Measurements from ENCODE around the gene HERC4. TPM values are rescaled to one million over a fixed set of nuclear protein-coding genes. Genes with fewer than 3 reads are reported as not detected.
A peak's percentile ranks its signal among the peaks of the same experiment; 100 is the strongest.
"Not testable (repeated sequence)": the region's sequence is repeated elsewhere in the genome, so short reads cannot be mapped to it uniquely, and the experiment has no call there.

Gene HERC4
- total RNA-seq, 2 donors from 2014 or later: 22.0 to 22.5 TPM

DNA sequence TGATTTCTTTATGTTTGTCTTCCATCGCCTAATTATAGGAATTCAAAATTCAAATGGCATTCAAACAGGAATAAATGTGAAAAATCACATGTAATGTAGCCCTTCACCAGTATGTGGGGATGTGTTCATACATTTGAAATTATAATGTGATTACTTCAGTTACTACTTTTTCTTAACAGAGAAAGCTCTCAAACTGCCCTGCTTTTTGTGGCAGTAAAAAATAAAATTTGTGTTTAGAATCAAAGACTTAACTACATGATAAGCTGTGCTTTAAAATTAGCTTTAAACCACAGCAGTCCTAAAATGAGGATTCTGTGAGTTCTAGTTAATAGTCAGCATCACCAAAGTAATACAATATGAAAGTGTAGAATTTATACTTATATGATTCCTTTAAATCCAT, 7.8 kb upstream of the HERC4 start:
- Histone ChIP-seq H3K27me3 (no peaks in the 10 kb centered on the region), H3K27ac (peak overlapping the region in 1 of 2 donors; percentile 30), H3K4me3 (no peak overlapping the region), H3K36me3 (no peaks in the 10 kb centered on the region), H3K4me1 (peaks cover 0 to 5% of the 10 kb centered on the region in 2 donors), H3K9me3 (no peaks in the 10 kb centered on the region)
- peak in 1 of 2 donors; percentile 60 for TF ChIP-seq CTCF (IDR thresholded peaks at IDR 0.05)
- DNase-seq (ENCODE audit: low spot score): no peak

- H3K4me1 ChIP-seq: peaks cover 0 to 5% of the 10 kb centered on the region in 2 donors
- H3K9me3 ChIP-seq: no peaks in the 10 kb centered on the region
- H3K27me3 ChIP-seq: no peaks in the 10 kb centered on the region
- DNase-seq (ENCODE audit: low spot score): no peak
- H3K36me3 ChIP-seq: no peaks in the 10 kb centered on the region
- no peak for TF ChIP-seq CTCF (IDR thresholded peaks at IDR 0.05)
- no peak overlapping the region for H3K4me3 ChIP-seq
- no peak overlapping the region for H3K27ac ChIP-seq
Measured at GRCh38 chr10:68081916-68082315, 6.8 kb upstream of the HERC4 start.

DNA sequence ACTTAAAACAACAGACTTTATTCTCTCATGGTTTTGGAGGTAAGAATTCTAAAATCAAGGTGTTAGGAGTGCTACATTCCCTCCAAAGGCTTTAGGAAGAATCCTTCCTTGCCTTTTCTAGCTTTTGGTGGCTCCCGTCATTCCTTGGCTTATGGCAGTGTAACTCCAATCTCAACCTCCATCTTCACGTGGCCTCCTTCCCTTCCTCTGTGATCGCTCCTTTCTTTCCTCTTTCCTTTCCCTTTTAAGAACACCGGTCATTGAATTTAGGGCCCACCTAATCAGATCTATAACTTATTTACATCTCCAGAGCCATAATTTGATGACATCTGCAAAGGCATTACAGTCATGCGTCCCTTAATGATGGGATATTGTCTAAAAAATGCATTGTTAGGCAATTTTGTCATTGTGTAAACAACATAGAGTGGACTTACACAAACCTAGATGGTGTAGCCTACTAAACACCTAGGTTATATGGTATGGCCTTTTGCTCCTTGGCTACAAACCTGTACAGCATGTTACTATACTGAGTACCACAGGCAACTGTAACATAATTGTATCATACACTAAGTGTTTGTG, 5.9 kb upstream of the HERC4 start:
- DNase-seq (ENCODE audit: low spot score): no peak
- H3K4me3 ChIP-seq: no peak overlapping the region
- no peak for TF ChIP-seq CTCF (IDR thresholded peaks at IDR 0.05)

DNA sequence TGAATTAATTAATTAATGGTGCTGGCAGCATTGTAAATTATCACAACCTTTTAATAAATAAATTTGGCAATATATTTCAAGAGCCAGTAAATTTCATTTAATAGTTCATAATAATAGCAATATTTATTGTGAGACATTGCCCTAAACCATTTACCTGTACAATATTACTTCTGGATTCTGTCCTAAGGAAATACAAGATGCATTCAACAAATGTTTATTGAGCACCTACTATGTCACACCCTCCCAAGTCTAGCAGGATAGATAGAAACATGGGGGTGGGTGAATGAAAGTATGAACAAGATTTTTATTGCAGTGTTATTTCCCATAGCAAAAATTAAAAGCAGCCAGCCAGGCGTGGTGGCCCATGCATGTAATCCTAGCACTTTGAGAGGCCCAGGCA, 4.4 kb upstream of the HERC4 start:
- Histone ChIP-seq H3K9me3 (no peaks in the 10 kb centered on the region), H3K27me3 (no peaks in the 10 kb centered on the region), H3K36me3 (no peaks in the 10 kb centered on the region), H3K4me1 (peaks cover 0 to 5% of the 10 kb centered on the region in 2 donors), H3K27ac (no peak overlapping the region), H3K4me3 (no peak overlapping the region)
- no peak for TF ChIP-seq CTCF (IDR thresholded peaks at IDR 0.05)
- no peak for DNase-seq (ENCODE audit: low spot score)

More for the DNA sequence above, 5.9 kb upstream of the HERC4 start:
- Histone ChIP-seq H3K9me3 (no peaks in the 10 kb centered on the region), H3K27ac (no peak overlapping the region), H3K27me3 (no peaks in the 10 kb centered on the region), H3K36me3 (no peaks in the 10 kb centered on the region), H3K4me1 (peaks cover 0 to 5% of the 10 kb centered on the region in 2 donors)

GRCh38 chr10:68077026-68077425, 1.9 kb upstream of the HERC4 start:
- Histone ChIP-seq H3K27ac (no peak overlapping the region), H3K9me3 (no peaks in the 10 kb centered on the region), H3K4me1 (peaks cover 2 to 23% of the 10 kb centered on the region in 2 donors), H3K36me3 (no peaks in the 10 kb centered on the region), H3K27me3 (no peaks in the 10 kb centered on the region), H3K4me3 (no peak overlapping the region)
- no peak for DNase-seq (ENCODE audit: low spot score)
- TF ChIP-seq CTCF (IDR thresholded peaks at IDR 0.05): no peak

GRCh38 chr10:68076081-68076480, 998 bp upstream of the HERC4 start:
- not testable (repeated sequence) for H3K36me3 ChIP-seq; H3K9me3 ChIP-seq; H3K27me3 ChIP-seq; DNase-seq (ENCODE audit: low spot score); H3K4me3 ChIP-seq; H3K27ac ChIP-seq
- peaks cover 2 to 33% of the 10 kb centered on the region in 2 donors for H3K4me1 ChIP-seq

Measured in right atrium auricular region (tissue), 2 donors.